Mucosa of descending colon (tissue), 3 donors: ENCODE results near the gene MAPRE3. TPM values are rescaled to one million over a fixed set of nuclear protein-coding genes. Genes with fewer than 3 reads are reported as not detected.

Experiments used
- ATAC-seq: fragments of 200-7000 bp; cut with Tn5 transposase; one replicate; pipeline ENCODE4 v1.9.1; 2020; ENCODE audit warnings: mild to moderate bottlenecking, moderate library complexity
- DNase-seq, 3 donors: peaks; one replicate each; pipeline ENCODE4 v3.0.0-alpha.2; 2020
- H3K36me3 ChIP-seq: fragments of 200-600 bp; one replicate; pipeline ENCODE4 v1.8.0; 2021; ENCODE audit warnings: low read depth, mild to moderate bottlenecking
- H3K4me1 ChIP-seq: fragments of 200-600 bp; one replicate; pipeline ENCODE4 v1.8.0; 2021; ENCODE audit warnings: low read depth, mild to moderate bottlenecking
- H3K4me3 ChIP-seq: fragments of 200-600 bp; one replicate; pipeline ENCODE4 v1.8.0; 2021; ENCODE audit warnings: mild to moderate bottlenecking
- H3K9me3 ChIP-seq: fragments of 200-600 bp; one replicate; pipeline ENCODE4 v1.8.0; 2021; ENCODE audit warnings: mild to moderate bottlenecking
- CTCF ChIP-seq: fragments of 200-600 bp; IDR thresholded peaks from one replicate; pipeline ENCODE4 v1.8.0; 2022; ENCODE audit warnings: antibody characterized with exemption, mild to moderate bottlenecking
- intact Hi-C, 2 donors: fragments of 100-400 bp; cut with DNase I in 1 of 2; cut with micrococcal nuclease in 1 of 2; formaldehyde crosslinking; loops; one replicate each; pipeline versions ENCODE4 v1.11.0 to v1.11.1; 2022; cut with DNase I, micrococcal nuclease
- total RNA-seq, 3 donors: library from RNA; stranded (reverse); fragmentation: NEBNext Ultra II Directional in 2 of 3; extraction: Animal tissue kit (Norgen Biotek cat#: 25700) in 2 of 3; gene quantifications; one replicate each; pipeline versions ENCODE4 v1.2.1 to v1.2.4, GENCODE V29; 2021 to 2023
- donor health status: DM: no; HTN: no; CAD: no; lungs with moderate emphysema.
- donor health status: DM: no; HTN: no; CAD: no.
- donor health status: DM: no; HTN: yes; CAD: no.

The MAPRE3 gene
- total RNA-seq, 3 donors from 2014 or later = 23.9 to 36.1 (median 35.6) TPM

- Histone ChIP-seq H3K4me3 (no peak overlapping the region), H3K36me3 (no peaks in the 10 kb centered on the region), H3K9me3 (no peaks in the 10 kb centered on the region), H3K4me1 (no peaks in the 10 kb centered on the region)
- intact Hi-C loops = loop anchor here in 1 of 2 donors (10.0 kb wide), 1 partner anchor 45 kb away; no protein-coding TSS in a partner anchor
- no peak for DNase-seq
- no peak for ATAC-seq
- TF ChIP-seq CTCF = no peak
Measured at GRCh38 chr2:27009716-27010115, 39.3 kb downstream of the MAPRE3 start.

GRCh38 chr2:27010139-27010538 lies 39.7 kb downstream of the MAPRE3 start:
- H3K4me1 ChIP-seq = no peaks in the 10 kb centered on the region
- H3K36me3 ChIP-seq = no peaks in the 10 kb centered on the region
- DNase-seq = no peak
- H3K9me3 ChIP-seq = no peaks in the 10 kb centered on the region
- ATAC-seq = no peak
- intact Hi-C loops = loop anchor here in 1 of 2 donors (10.0 kb wide), 1 partner anchor 45 kb away; no protein-coding TSS in a partner anchor
- no peak overlapping the region for H3K4me3 ChIP-seq
- no peak for TF ChIP-seq CTCF

GRCh38 chr2:27013738-27014137 lies 43.3 kb downstream of the MAPRE3 start:
- intact Hi-C loops = loop anchor here in 1 of 2 donors (10.0 kb wide), 1 partner anchor 49 kb away; no protein-coding TSS in a partner anchor

GRCh38 chr2:27014771-27015433 lies 44.5 kb downstream of the MAPRE3 start:
- TF ChIP-seq CTCF = no peak
- H3K4me1 ChIP-seq = peaks cover 13% of the 10 kb centered on the region
- no peaks in the 10 kb centered on the region for H3K36me3 ChIP-seq
- no peak for ATAC-seq
- no peaks in the 10 kb centered on the region for H3K9me3 ChIP-seq
- no peak overlapping the region for H3K4me3 ChIP-seq
- DNase-seq = no peak
- intact Hi-C loops = loop anchor here (5.0 to 10.0 kb wide), 2 partner anchors 50 to 53 kb away; no protein-coding TSS in a partner anchor

More at GRCh38 chr2:27013738-27014137, 43.3 kb downstream of the MAPRE3 start:
- no peak for TF ChIP-seq CTCF
- H3K9me3 ChIP-seq = no peaks in the 10 kb centered on the region
- ATAC-seq = no peak
- H3K36me3 ChIP-seq = no peaks in the 10 kb centered on the region
- H3K4me1 ChIP-seq = peaks cover 6% of the 10 kb centered on the region
- no peak for DNase-seq
- H3K4me3 ChIP-seq = no peak overlapping the region

- TF ChIP-seq CTCF = no peak
- intact Hi-C loops = loop anchor here (5.0 to 10.0 kb wide), 2 partner anchors 52 to 55 kb away; no protein-coding TSS in a partner anchor
- H3K36me3 ChIP-seq = no peaks in the 10 kb centered on the region
- peak in 2 of 3 donors; percentile 57 to 83 for DNase-seq
- H3K4me1 ChIP-seq = peaks cover 22% of the 10 kb centered on the region
- no peaks in the 10 kb centered on the region for H3K9me3 ChIP-seq
- peak; percentile 28 for ATAC-seq
- no peak overlapping the region for H3K4me3 ChIP-seq
Measured at GRCh38 chr2:27016801-27017325, 46.4 kb downstream of the MAPRE3 start.
